Mammary epithelial cell (primary cell): ENCODE results near the gene KBTBD7.

Experiments used
- EZH2 ChIP-seq: IDR thresholded peaks from 2 replicates; pipeline ENCODE4 v1.6.1; 2012; ENCODE audit warnings: low read length, inconsistent platforms, borderline replicate concordance
- TF ChIP-seq, protein P1 (sequence below), 2 donors: IDR thresholded peaks in 1 of 2; conservative IDR thresholded peaks in 1 of 2; 2 replicates each; pipeline ENCODE4 v1.5.1; 2011 to 2012; ENCODE audit warnings: inconsistent platforms in 2 of 2, low read length in 2 of 2, mild to moderate bottlenecking in 2 of 2, control low read depth in 1 of 2, low read depth in 1 of 2; ENCODE audit not compliant: insufficient read depth in 1 of 2; ENCODE audit errors: extremely low read depth in 1 of 2

DNA sequence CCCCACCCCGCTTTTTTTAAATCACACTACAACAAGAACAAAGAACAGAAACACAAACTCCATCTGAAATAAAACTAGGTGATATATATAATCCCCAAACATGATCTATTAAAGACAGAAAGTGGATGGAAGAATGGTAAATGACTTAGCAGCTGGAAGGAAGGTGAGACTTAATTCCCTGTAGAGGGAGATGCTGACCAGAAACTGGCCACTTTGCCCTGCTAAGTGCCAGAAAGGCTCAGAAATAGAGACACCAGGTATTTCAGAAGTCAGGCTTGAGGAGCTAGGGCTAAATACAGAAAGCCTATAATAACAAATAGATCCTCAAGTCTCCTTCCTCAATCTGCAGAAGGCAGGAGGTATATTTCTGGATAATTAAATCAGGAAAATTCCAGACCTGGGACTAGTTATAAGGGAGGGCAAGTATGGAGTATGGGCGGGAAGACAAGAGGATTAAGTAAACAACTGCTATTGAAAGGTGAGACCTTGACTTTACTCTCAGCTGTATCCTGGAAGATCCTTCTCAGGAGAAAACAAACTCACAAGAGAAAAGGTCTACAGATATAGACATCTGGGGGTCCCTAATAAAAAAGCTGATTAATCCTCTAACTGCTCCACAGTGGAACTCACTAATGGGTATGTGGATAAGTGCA lies 36.8 kb upstream of the KBTBD7 start:
- no peak for TF ChIP-seq EZH2
- TF ChIP-seq, protein P1, sequence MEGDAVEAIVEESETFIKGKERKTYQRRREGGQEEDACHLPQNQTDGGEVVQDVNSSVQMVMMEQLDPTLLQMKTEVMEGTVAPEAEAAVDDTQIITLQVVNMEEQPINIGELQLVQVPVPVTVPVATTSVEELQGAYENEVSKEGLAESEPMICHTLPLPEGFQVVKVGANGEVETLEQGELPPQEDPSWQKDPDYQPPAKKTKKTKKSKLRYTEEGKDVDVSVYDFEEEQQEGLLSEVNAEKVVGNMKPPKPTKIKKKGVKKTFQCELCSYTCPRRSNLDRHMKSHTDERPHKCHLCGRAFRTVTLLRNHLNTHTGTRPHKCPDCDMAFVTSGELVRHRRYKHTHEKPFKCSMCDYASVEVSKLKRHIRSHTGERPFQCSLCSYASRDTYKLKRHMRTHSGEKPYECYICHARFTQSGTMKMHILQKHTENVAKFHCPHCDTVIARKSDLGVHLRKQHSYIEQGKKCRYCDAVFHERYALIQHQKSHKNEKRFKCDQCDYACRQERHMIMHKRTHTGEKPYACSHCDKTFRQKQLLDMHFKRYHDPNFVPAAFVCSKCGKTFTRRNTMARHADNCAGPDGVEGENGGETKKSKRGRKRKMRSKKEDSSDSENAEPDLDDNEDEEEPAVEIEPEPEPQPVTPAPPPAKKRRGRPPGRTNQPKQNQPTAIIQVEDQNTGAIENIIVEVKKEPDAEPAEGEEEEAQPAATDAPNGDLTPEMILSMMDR (conservative IDR thresholded peaks at IDR 0.05 in 1 of 2, IDR thresholded peaks at IDR 0.05 in 1 of 2; ENCODE audit: extremely low read depth in 1 of 2, insufficient read depth in 1 of 2, low read depth in 1 of 2, low read length in 2 of 2), result no peak
